8988T (cell line): ENCODE results near the gene CPO.

Experiments used
- DNase-seq: peaks from one replicate; pipeline ENCODE4 v3.0.0; 2011

CPO gene

GRCh38 chr2:206974551-206974950 lies 35.2 kb downstream of the CPO start:
- DNase-seq: no peak

GRCh38 chr2:206978746-206979145 lies 39.4 kb downstream of the CPO start:
- DNase-seq: no peak

- DNase-seq: no peak
These were observed 40.0 kb downstream of the CPO start for GRCh38 chr2:206979365-206979764.

- no peak for DNase-seq
These were observed 40.6 kb downstream of the CPO start for GRCh38 chr2:206979922-206980321.

- no peak for DNase-seq
These were observed 41.1 kb downstream of the CPO start for GRCh38 chr2:206980413-206980812.

- no peak for DNase-seq
These were observed 41.9 kb downstream of the CPO start for GRCh38 chr2:206981086-206981674.

- DNase-seq: peak; percentile 24
These were observed 42.5 kb downstream of the CPO start for GRCh38 chr2:206981739-206982340.

GRCh38 chr2:206982360-206982955 lies 43.1 kb downstream of the CPO start:
- no peak for DNase-seq

- DNase-seq: no peak
These were observed 44.0 kb downstream of the CPO start for GRCh38 chr2:206983161-206983859.

- DNase-seq: no peak
These were observed 44.9 kb downstream of the CPO start for GRCh38 chr2:206984206-206984605.

- DNase-seq: no peak
These were observed 47.6 kb downstream of the CPO start for GRCh38 chr2:206986943-206987342.

- no peak for DNase-seq
These were observed 48.5 kb downstream of the CPO start for GRCh38 chr2:206987810-206988209.

- no peak for DNase-seq
These were observed 49.6 kb downstream of the CPO start for GRCh38 chr2:206988884-206989283.

GRCh38 chr2:206989311-206989710 lies 50.0 kb downstream of the CPO start:
- DNase-seq: no peak

GRCh38 chr2:206990360-206990759 lies 51.0 kb downstream of the CPO start:
- no peak for DNase-seq

- DNase-seq: no peak
These were observed 51.8 kb downstream of the CPO start for GRCh38 chr2:206991070-206991469.

- no peak for DNase-seq
These were observed 54.1 kb downstream of the CPO start for GRCh38 chr2:206993396-206993911.

- DNase-seq: no peak
These were observed 54.6 kb downstream of the CPO start for GRCh38 chr2:206993964-206994363.

- no peak for DNase-seq
These were observed 57.3 kb downstream of the CPO start for GRCh38 chr2:206996556-206997065.

GRCh38 chr2:207008105-207008990 lies 69.0 kb downstream of the CPO start:
- DNase-seq: no peak

- DNase-seq: no peak
These were observed 73.1 kb downstream of the CPO start for GRCh38 chr2:207012461-207012860.

- no peak for DNase-seq
These were observed 75.1 kb downstream of the CPO start for GRCh38 chr2:207014424-207014823.

GRCh38 chr2:207015901-207016300 lies 76.6 kb downstream of the CPO start:
- no peak for DNase-seq
